ENCODE data around the gene CFDP1.

CFDP1 gene

DNA sequence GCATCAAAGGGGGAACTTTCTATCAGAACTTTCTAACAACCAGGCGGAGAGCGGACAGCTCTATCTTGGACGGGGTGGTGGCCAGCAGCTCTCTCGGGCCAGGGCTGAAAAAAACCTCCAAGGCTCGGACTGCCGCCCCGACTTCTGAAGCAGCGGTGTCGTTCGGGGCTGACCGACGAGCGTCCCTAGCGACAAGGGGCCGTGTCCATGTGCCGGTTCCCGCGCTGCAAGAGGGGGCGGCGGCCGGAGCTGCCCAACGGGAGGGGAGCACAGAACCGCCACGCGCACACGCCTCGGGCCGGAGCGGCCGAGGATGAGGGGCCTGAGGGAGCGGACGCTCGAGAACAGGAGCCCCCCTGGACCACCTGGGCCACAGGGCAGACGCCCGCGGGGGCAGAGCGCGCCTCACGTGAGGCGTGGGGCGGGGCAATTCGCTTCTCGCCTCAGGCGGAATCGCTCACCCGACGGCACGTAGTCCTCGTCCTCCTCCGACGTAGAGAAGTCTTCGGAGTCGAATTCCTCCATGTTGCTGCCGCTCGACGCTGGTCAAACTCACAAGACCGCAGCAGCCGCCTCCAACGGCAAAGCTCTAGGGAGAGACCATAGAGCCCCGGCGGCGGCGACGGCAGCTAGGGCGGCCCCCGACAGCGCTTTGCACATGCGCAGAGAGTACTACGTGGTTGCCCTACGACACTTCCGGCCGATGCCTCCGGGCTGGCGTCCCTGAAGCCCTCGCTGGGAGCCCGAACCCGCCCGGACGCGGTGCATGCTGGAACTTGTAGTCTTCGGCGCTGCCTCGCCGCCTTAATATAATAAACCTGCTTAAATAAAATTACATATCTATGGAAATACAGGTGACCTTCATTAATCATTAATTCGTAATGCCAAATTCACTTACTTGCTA lies at the start of gene CFDP1:
Gene CFDP1 (minus strand): TSS at position 676 of the 904 bp plus-strand sequence. CDS start 151 bp downstream, at position 525.
- DNase-seq: peak; percentile 96

DNA sequence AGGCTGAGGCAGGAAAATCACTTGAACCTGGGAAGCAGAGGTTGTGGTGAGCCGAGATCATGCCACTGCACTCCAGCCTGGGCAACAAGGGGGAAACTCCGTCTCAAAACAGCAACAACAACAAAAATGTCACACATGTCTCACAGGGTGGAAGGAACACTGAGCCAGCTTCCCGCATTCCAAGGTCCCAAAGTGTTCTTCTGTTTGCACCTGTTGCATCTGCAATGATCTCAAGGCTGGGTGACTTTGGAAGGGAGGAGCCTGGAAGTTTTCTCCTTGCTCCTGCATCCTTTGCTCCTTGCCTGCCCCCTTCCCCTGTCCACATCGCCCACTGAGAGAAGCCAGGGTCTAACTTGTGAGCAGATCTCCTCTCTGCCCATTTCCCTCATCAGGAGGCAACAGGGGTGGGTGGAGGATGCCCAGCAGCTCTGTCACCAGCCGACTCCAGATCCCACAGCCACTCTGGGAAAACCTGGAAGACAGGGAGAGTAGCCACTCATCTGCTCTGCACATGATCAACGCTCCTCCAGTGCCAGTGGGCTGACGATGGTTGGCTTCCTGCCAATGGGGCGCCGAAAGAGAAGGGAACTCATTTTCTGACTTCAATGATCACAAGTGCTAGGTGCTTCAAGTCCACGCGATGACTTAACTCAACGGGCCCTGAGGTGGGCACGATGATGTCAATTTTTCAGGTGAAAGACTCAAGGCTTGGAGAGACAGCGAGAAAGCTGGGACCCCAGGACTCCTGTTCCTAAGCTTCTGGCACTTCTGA lies 49.3 kb upstream of the CFDP1 start:
- DNase-seq: no peak

- no peak for DNase-seq
Observed at GRCh38 chr16:75481475-75481874, 48.2 kb upstream of the CFDP1 start.

GRCh38 chr16:75479421-75479990 lies 46.2 kb upstream of the CFDP1 start:
- DNase-seq: no peak

DNA sequence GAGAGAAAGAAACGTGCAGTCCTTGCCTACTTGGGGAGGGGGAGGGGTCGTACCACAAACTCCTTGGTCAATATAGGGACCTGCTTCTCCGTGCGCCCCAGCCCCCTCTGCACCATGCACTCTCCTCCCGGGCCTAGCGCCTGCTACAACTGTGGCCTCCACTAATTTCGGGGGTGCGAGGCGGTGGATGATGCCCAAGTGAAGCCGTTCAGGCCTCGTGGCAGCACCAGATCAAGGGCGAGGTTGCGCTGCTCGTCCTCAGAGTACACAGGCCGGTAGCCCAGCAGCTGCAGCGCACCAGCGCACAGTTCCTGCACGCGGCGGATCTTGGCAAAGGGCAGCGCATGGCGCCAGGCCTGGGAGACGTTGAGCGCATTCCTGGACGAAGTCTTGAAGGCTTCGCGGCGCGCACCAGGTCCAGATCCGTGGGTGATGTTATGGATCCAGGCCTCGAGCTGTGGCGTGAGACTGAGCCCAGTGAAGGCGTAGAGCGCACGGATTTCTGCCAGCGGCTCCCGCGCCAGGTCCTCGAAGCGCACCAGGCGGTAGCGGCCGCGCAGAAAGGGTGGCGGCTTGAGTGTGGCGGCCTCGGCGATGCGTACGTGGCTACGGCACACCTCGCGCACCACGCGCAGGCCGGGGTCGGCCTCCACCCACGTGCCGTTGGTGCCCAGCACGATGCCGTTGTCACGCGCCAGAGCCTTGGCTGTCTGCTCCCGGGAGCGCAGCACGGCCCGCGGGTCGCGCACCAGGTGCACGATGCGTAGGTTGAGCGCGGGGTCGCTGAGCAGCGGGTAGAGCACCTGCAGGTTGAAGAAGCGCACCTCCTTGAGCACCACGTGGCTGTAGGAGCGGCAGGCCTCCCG lies 45.4 kb upstream of the CFDP1 start:
- DNase-seq: no peak

DNA sequence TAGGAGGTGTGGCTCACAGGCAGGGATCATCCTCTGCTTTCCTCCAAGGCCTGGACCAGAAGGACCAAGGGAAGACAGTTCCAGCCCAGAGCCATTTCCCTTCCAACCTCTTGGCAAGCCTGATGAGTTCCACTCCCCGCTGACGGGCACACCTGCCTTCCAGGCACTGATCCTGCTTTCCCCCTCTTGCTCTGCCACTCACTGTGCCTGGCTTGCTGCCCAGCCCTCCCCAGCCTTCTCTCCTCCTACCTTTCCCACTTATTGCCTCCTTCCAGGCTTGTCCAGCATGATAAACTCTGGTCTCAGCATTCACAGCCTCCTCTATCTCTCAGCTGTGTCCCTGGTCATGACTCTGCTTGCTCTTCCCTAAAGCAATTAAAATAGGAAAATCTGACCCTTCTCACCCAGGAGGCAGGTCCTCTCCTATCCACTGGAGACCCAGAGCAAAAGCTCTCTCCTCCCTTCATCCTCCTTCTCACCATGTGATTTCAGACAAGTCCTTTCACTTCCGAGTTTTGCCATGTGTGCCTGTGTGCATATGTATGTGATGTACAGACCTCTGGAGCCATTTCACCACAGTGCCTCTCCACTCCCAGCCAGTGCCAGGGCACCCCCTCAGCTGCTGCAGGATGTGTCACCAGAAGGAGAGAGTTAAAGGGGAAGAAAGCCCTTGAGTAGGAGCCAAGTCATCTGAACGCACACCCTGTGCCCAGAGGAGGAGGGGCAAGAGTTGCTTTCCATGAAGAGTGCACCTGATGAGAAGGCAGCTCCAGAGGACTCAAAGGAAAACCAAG lies 44.6 kb upstream of the CFDP1 start:
- DNase-seq: no peak

DNA sequence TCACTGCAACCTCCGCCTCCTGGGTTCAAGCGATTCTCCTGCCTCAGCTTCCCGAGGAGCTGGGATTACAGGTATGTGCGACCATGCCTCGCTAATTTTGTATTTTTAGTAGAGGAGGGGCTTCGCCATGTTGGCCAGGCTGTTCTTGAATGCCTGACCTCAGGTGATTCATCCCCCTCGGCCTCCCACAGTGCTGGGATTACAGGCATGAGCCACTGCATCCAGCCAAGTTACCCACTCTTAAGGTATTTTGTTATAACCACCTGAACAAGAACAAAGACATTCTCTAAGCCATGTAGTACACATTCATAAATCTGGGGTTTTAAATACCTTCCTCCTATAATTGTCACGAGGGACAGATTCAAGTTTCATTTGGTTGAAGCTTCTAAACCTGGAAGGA lies 43.5 kb upstream of the CFDP1 start:
- no peak for DNase-seq

DNA sequence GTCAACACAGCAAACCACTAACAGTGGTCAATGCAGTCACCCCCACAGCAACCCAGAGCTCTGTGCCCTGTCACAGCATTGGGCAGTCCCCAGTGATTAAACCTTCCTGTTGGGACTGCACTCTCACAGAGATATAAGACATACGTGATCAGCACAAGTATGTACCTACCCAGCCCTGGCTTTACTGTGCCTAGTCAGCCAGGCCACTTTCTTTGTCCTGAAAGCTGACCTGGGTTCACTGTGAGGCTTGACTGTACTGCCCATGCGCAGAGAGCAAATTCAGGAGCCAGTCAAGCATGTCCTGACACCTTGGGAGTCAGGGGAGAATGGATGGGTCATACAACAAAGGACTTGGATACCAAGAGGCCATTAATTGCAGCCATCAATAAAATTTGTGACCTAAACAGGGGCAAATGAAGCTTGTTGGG lies 42.1 kb upstream of the CFDP1 start:
- no peak for DNase-seq

- no peak for DNase-seq
Observed at GRCh38 chr16:75472908-75473877, 39.9 kb upstream of the CFDP1 start.

- DNase-seq: peak; percentile 83
Observed at GRCh38 chr16:75471723-75472633, 38.7 kb upstream of the CFDP1 start.

- DNase-seq: no peak
Observed at GRCh38 chr16:75466760-75467159, 33.5 kb upstream of the CFDP1 start.

DNA sequence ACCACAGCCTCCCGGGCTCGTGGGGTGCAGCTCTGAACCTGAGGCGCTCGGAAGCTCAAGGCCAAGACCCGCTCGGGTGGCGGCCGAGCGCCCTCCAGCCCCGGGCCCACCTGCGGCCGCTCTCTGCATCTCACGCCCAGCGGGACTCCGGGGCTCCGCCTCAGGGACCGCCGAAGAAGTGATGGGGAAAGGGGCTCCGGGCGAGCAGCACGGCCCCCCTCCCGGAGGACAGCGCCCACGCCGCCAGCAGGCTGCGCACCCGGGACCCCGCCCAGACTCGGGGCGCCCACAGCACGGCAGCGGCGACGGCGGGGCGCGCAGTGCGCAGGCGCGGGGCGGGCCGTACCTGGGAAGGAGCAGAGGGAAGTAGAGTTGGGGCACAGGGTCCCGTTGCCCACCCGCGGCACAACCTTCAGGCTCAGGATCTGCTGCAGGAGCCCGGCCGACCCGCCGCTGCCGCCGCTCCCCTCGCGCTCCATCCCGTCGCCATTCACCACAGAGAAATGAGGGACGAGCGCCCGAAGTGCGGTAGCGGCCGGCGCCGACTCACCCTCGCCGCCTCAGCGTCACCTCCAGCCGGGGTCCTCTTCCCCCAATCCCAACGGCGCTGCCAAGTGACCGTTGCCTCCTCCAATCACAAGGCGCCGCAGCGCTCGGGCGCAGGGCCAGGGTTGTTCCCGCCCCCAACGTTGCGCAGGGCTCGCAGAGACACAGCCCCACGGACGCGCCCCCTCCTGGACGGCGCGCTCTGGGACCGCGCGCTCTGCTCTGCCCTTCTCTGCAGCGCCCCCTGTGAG lies 31.0 kb upstream of the CFDP1 start, which contains the start of gene TMEM170A:
Gene TMEM170A (minus strand): TSS at position 568 of the 797 bp plus-strand sequence. CDS start 89 bp downstream, at position 479.
- DNase-seq: peak; percentile 99

- DNase-seq: peak; percentile 32
Observed at GRCh38 chr16:75463389-75464121, 30.3 kb upstream of the CFDP1 start.

DNA sequence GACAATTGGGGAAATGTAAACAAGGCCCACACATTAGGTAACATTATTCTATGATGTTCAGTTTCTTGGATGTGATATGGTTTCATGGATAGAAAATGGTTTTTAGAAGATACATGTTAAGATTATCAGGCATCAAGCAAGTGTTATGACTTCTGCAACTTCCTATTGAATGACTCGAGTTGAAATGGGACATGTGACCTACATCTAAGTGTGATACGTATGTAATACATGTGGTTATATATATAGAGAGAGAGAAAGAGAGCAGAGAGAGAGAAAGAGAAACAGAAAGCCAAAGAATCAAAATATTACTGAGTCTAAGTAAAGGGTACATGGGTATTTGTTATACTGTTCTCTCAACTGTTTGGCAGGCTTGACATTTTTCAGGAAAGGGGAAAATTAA lies 29.5 kb upstream of the CFDP1 start:
- no peak for DNase-seq

DNA sequence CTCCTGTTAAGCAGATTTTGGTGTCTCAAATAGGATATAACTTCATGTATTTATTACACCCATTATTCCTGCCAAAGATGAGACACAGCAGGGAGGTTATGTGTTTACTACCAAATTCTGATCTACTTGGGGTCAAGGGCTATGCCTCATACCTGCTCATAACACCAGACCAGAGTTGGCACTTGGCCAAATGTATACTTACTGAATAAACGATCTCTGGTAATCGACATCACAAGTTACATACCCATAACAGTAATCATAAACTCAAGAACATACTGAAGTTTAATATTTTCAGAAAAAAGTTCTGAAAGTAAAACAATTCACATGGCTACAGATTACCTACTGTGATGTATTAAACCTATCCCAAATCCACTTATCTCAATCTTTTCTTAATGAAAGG lies 28.3 kb upstream of the CFDP1 start:
- no peak for DNase-seq

- DNase-seq: no peak
Observed at GRCh38 chr16:75460446-75460845, 27.1 kb upstream of the CFDP1 start.

DNA sequence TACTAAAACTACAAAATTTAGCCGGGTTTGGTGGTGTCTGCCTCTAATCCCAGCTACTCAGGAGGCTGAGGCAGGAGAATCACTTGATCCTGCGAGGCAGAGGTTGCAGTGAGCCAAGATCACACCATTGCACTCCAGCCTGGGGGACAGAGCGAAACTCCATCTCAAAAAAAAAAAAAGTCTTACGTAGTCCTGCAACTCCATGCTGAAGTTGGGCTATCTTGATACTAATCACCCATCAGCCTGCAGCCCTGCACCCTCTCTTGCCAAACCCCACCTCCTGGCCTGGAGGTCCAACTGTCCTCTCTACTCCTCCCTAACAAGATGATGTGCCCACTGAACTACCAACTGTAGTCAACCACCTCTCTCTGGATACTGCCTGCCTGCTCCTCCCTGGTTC lies 26.4 kb upstream of the CFDP1 start:
- DNase-seq: no peak

GRCh38 chr16:75458439-75458838 lies 25.1 kb upstream of the CFDP1 start:
- no peak for DNase-seq
